ENCODE results near the gene TCERG1L.

Gene TCERG1L

GRCh38 chr10:131212763-131213325, 98.7 kb downstream of the TCERG1L start:
- H3K23ac ChIP-seq (ENCODE audit: low read depth, low read length, poor library complexity) = no peak overlapping the region
- no peaks in the 10 kb centered on the region for H3K27me3 ChIP-seq (ENCODE audit: control insufficient read depth in 3 of 3, insufficient read depth in 3 of 3, low read depth in 1 of 3, low read length in 3 of 3)
- H3K18ac ChIP-seq (ENCODE audit: low read length) = no peak overlapping the region
- H4K8ac ChIP-seq (ENCODE audit: low read depth, low read length) = no peak overlapping the region
- no peak overlapping the region for H3K4ac ChIP-seq (ENCODE audit: low read length)
- no peak overlapping the region for H3K4me3 ChIP-seq (ENCODE audit: low read length in 2 of 2)
- no peak overlapping the region for H3K9ac ChIP-seq (ENCODE audit: low read depth, low read length, poor library complexity)
- no peak overlapping the region for H2AK5ac ChIP-seq (ENCODE audit: low read depth, low read length)
- H2BK12ac ChIP-seq (ENCODE audit: low read length) = no peak overlapping the region
- H4K91ac ChIP-seq (ENCODE audit: low read depth, low read length, poor library complexity) = no peak overlapping the region
- H3K14ac ChIP-seq (ENCODE audit: low read length) = no peak overlapping the region
- H3K79me1 ChIP-seq (ENCODE audit: low read depth, low read length) = no peaks in the 10 kb centered on the region
- no peak overlapping the region for H2AFZ ChIP-seq (ENCODE audit: low read length)
- peaks cover 0 to 3% of the 10 kb centered on the region in 2 donors for H3K4me1 ChIP-seq (ENCODE audit: control insufficient read depth in 2 of 2, insufficient read depth in 1 of 2, low read depth in 1 of 2, low read length in 2 of 2)
- H3K36me3 ChIP-seq (replicated peaks in 1 of 2; ENCODE audit: control insufficient read depth in 2 of 2, insufficient read depth in 2 of 2, low read length in 2 of 2) = no peaks in the 10 kb centered on the region
- no peak overlapping the region for H2BK15ac ChIP-seq (ENCODE audit: low read length)
- no peak for DNase-seq (ENCODE audit: low spot score)
- no peak overlapping the region for H2BK120ac ChIP-seq (ENCODE audit: low read depth, low read length)
- H3K9me3 ChIP-seq (replicated peaks in 1 of 2; ENCODE audit: control insufficient read depth in 2 of 2, insufficient read depth in 1 of 2, low read depth in 1 of 2, low read length in 2 of 2) = peaks cover 0 to 1% of the 10 kb centered on the region in 2 donors
- no peak overlapping the region for H3K27ac ChIP-seq (replicated peaks; ENCODE audit: low read length)
- no peak overlapping the region for H3K4me2 ChIP-seq (ENCODE audit: insufficient read depth, low read length, poor library complexity, severe bottlenecking)
- no peak overlapping the region for H2BK5ac ChIP-seq (ENCODE audit: low read length)
- WGBS, 2 donors (ENCODE audit: extremely low coverage in 2 of 2, insufficient read length in 2 of 2, insufficient replicate concordance in 1 of 2) = no CpG with 5 or more reads among the region's 5 CpGs

- Histone ChIP-seq H3K18ac (ENCODE audit: low read length) (no peak overlapping the region), H2BK120ac (ENCODE audit: low read depth, low read length) (no peak overlapping the region), H2BK5ac (ENCODE audit: low read length) (no peak overlapping the region), H2AFZ (ENCODE audit: low read length) (no peak overlapping the region), H3K4me1 (ENCODE audit: control insufficient read depth in 2 of 2, insufficient read depth in 1 of 2, low read depth in 1 of 2, low read length in 2 of 2) (peaks cover 0 to 2% of the 10 kb centered on the region in 2 donors), H3K9ac (ENCODE audit: low read depth, low read length, poor library complexity) (no peak overlapping the region), H2BK15ac (ENCODE audit: low read length) (no peak overlapping the region), H4K91ac (ENCODE audit: low read depth, low read length, poor library complexity) (no peak overlapping the region), H3K27ac (replicated peaks; ENCODE audit: low read length) (no peak overlapping the region), H3K4me3 (ENCODE audit: low read length in 2 of 2) (no peak overlapping the region), H3K36me3 (replicated peaks in 1 of 2; ENCODE audit: control insufficient read depth in 2 of 2, insufficient read depth in 2 of 2, low read length in 2 of 2) (no peaks in the 10 kb centered on the region), H3K14ac (ENCODE audit: low read length) (no peak overlapping the region), H3K4me2 (ENCODE audit: insufficient read depth, low read length, poor library complexity, severe bottlenecking) (no peak overlapping the region), H3K79me1 (ENCODE audit: low read depth, low read length) (no peaks in the 10 kb centered on the region), H2BK12ac (ENCODE audit: low read length) (no peak overlapping the region), H3K27me3 (ENCODE audit: control insufficient read depth in 3 of 3, insufficient read depth in 3 of 3, low read depth in 1 of 3, low read length in 3 of 3) (no peaks in the 10 kb centered on the region), H3K4ac (ENCODE audit: low read length) (no peak overlapping the region), H3K23ac (ENCODE audit: low read depth, low read length, poor library complexity) (no peak overlapping the region), H4K8ac (ENCODE audit: low read depth, low read length) (no peak overlapping the region), H3K9me3 (replicated peaks in 1 of 2; ENCODE audit: control insufficient read depth in 2 of 2, insufficient read depth in 1 of 2, low read depth in 1 of 2, low read length in 2 of 2) (peaks cover 0 to 1% of the 10 kb centered on the region in 2 donors), H2AK5ac (ENCODE audit: low read depth, low read length) (no peak overlapping the region)
- no CpG with 5 or more reads among the region's 2 CpGs for WGBS, 2 donors (ENCODE audit: extremely low coverage in 2 of 2, insufficient read length in 2 of 2, insufficient replicate concordance in 1 of 2)
- no peak for DNase-seq (ENCODE audit: low spot score)
These were observed 99.4 kb downstream of the TCERG1L start for GRCh38 chr10:131211965-131212619.

GRCh38 chr10:131211559-131211958, 100.0 kb downstream of the TCERG1L start:
- H3K14ac ChIP-seq (ENCODE audit: low read length) = no peak overlapping the region
- no peak overlapping the region for H3K4me2 ChIP-seq (ENCODE audit: insufficient read depth, low read length, poor library complexity, severe bottlenecking)
- no peak overlapping the region for H3K23ac ChIP-seq (ENCODE audit: low read depth, low read length, poor library complexity)
- no peak overlapping the region for H3K27ac ChIP-seq (replicated peaks; ENCODE audit: low read length)
- no peak overlapping the region for H3K4me3 ChIP-seq (ENCODE audit: low read length in 2 of 2)
- H3K79me1 ChIP-seq (ENCODE audit: low read depth, low read length) = no peaks in the 10 kb centered on the region
- no peak overlapping the region for H3K18ac ChIP-seq (ENCODE audit: low read length)
- H3K4me1 ChIP-seq (ENCODE audit: control insufficient read depth in 2 of 2, insufficient read depth in 1 of 2, low read depth in 1 of 2, low read length in 2 of 2) = no peaks in the 10 kb centered on the region
- no peaks in the 10 kb centered on the region for H3K9me3 ChIP-seq (replicated peaks in 1 of 2; ENCODE audit: control insufficient read depth in 2 of 2, insufficient read depth in 1 of 2, low read depth in 1 of 2, low read length in 2 of 2)
- H2BK5ac ChIP-seq (ENCODE audit: low read length) = no peak overlapping the region
- no peak overlapping the region for H2AFZ ChIP-seq (ENCODE audit: low read length)
- H4K8ac ChIP-seq (ENCODE audit: low read depth, low read length) = no peak overlapping the region
- no peak overlapping the region for H3K4ac ChIP-seq (ENCODE audit: low read length)
- no peak overlapping the region for H2BK15ac ChIP-seq (ENCODE audit: low read length)
- no peak overlapping the region for H2AK5ac ChIP-seq (ENCODE audit: low read depth, low read length)
- no CpG with 5 or more reads among the region's 9 CpGs for WGBS, 2 donors (ENCODE audit: extremely low coverage in 2 of 2, insufficient read length in 2 of 2, insufficient replicate concordance in 1 of 2)
- no peak overlapping the region for H4K91ac ChIP-seq (ENCODE audit: low read depth, low read length, poor library complexity)
- H2BK12ac ChIP-seq (ENCODE audit: low read length) = no peak overlapping the region
- H3K9ac ChIP-seq (ENCODE audit: low read depth, low read length, poor library complexity) = no peak overlapping the region
- no peak overlapping the region for H2BK120ac ChIP-seq (ENCODE audit: low read depth, low read length)
- no peaks in the 10 kb centered on the region for H3K27me3 ChIP-seq (ENCODE audit: control insufficient read depth in 3 of 3, insufficient read depth in 3 of 3, low read depth in 1 of 3, low read length in 3 of 3)
- no peak for DNase-seq (ENCODE audit: low spot score)
- H3K36me3 ChIP-seq (replicated peaks in 1 of 2; ENCODE audit: control insufficient read depth in 2 of 2, insufficient read depth in 2 of 2, low read length in 2 of 2) = no peaks in the 10 kb centered on the region

- no peak overlapping the region for H3K9ac ChIP-seq (ENCODE audit: low read depth, low read length, poor library complexity)
- no peak overlapping the region for H3K4me2 ChIP-seq (ENCODE audit: insufficient read depth, low read length, poor library complexity, severe bottlenecking)
- no peak overlapping the region for H3K27ac ChIP-seq (replicated peaks; ENCODE audit: low read length)
- H3K4me1 ChIP-seq (ENCODE audit: control insufficient read depth in 2 of 2, insufficient read depth in 1 of 2, low read depth in 1 of 2, low read length in 2 of 2) = no peaks in the 10 kb centered on the region
- H3K9me3 ChIP-seq (replicated peaks in 1 of 2; ENCODE audit: control insufficient read depth in 2 of 2, insufficient read depth in 1 of 2, low read depth in 1 of 2, low read length in 2 of 2) = no peaks in the 10 kb centered on the region
- no peaks in the 10 kb centered on the region for H3K36me3 ChIP-seq (replicated peaks in 1 of 2; ENCODE audit: control insufficient read depth in 2 of 2, insufficient read depth in 2 of 2, low read length in 2 of 2)
- H3K4ac ChIP-seq (ENCODE audit: low read length) = no peak overlapping the region
- no peak overlapping the region for H2AK5ac ChIP-seq (ENCODE audit: low read depth, low read length)
- H2BK15ac ChIP-seq (ENCODE audit: low read length) = no peak overlapping the region
- no peak overlapping the region for H2AFZ ChIP-seq (ENCODE audit: low read length)
- H3K14ac ChIP-seq (ENCODE audit: low read length) = no peak overlapping the region
- H2BK12ac ChIP-seq (ENCODE audit: low read length) = no peak overlapping the region
- no peak overlapping the region for H4K8ac ChIP-seq (ENCODE audit: low read depth, low read length)
- no peak overlapping the region for H3K4me3 ChIP-seq (ENCODE audit: low read length in 2 of 2)
- H3K79me1 ChIP-seq (ENCODE audit: low read depth, low read length) = no peaks in the 10 kb centered on the region
- WGBS, 2 donors (ENCODE audit: extremely low coverage in 2 of 2, insufficient read length in 2 of 2, insufficient replicate concordance in 1 of 2) = no CpG with 5 or more reads among the region's 10 CpGs
- no peak overlapping the region for H2BK120ac ChIP-seq (ENCODE audit: low read depth, low read length)
- no peak overlapping the region for H3K23ac ChIP-seq (ENCODE audit: low read depth, low read length, poor library complexity)
- no peak overlapping the region for H4K91ac ChIP-seq (ENCODE audit: low read depth, low read length, poor library complexity)
- H3K18ac ChIP-seq (ENCODE audit: low read length) = peak overlapping the region; percentile 30
- no peaks in the 10 kb centered on the region for H3K27me3 ChIP-seq (ENCODE audit: control insufficient read depth in 3 of 3, insufficient read depth in 3 of 3, low read depth in 1 of 3, low read length in 3 of 3)
- DNase-seq (ENCODE audit: low spot score) = no peak
- H2BK5ac ChIP-seq (ENCODE audit: low read length) = no peak overlapping the region
These were observed 100.4 kb downstream of the TCERG1L start for GRCh38 chr10:131211146-131211545.

Data from neuronal stem cell (in vitro differentiated cells).